Measurements from ENCODE around the gene KIRREL3.

The KIRREL3 gene

GRCh38 chr11:126408901-126409619, 591.5 kb downstream of the KIRREL3 start:
- no peak for TF ChIP-seq CTCF (IDR thresholded peaks at IDR 0.05)
- no peaks in the 10 kb centered on the region for H3K9me3 ChIP-seq
- no peak overlapping the region for H3K4me3 ChIP-seq (ENCODE audit: low read depth in 1 of 2, low read length in 1 of 2)
- no peak overlapping the region for H3K27ac ChIP-seq
- peaks cover 83% of the 10 kb centered on the region for H3K36me3 ChIP-seq
- peaks cover 7 to 10% of the 10 kb centered on the region in 2 experiments for H3K4me1 ChIP-seq (ENCODE audit: control insufficient read depth in 1 of 2, insufficient read depth in 1 of 2, low read depth in 1 of 2, low read length in 1 of 2)
- no peaks in the 10 kb centered on the region for H3K27me3 ChIP-seq

GRCh38 chr11:126408496-126408895, 592.1 kb downstream of the KIRREL3 start:
- no peak overlapping the region for H3K27ac ChIP-seq
- H3K4me3 ChIP-seq (ENCODE audit: low read depth in 1 of 2, low read length in 1 of 2), result no peak overlapping the region
- H3K27me3 ChIP-seq, result no peaks in the 10 kb centered on the region
- no peak for TF ChIP-seq CTCF (IDR thresholded peaks at IDR 0.05)
- H3K9me3 ChIP-seq, result no peaks in the 10 kb centered on the region
- H3K4me1 ChIP-seq (ENCODE audit: control insufficient read depth in 1 of 2, insufficient read depth in 1 of 2, low read depth in 1 of 2, low read length in 1 of 2), result peaks cover 7 to 10% of the 10 kb centered on the region in 2 experiments
- H3K36me3 ChIP-seq, result peaks cover 78% of the 10 kb centered on the region

GRCh38 chr11:126407682-126408288, 592.8 kb downstream of the KIRREL3 start:
- no peak overlapping the region for H3K27ac ChIP-seq
- peaks cover 73% of the 10 kb centered on the region for H3K36me3 ChIP-seq
- H3K27me3 ChIP-seq, result no peaks in the 10 kb centered on the region
- H3K4me3 ChIP-seq (ENCODE audit: low read depth in 1 of 2, low read length in 1 of 2), result no peak overlapping the region
- H3K4me1 ChIP-seq (ENCODE audit: control insufficient read depth in 1 of 2, insufficient read depth in 1 of 2, low read depth in 1 of 2, low read length in 1 of 2), result peaks cover 7 to 10% of the 10 kb centered on the region in 2 experiments
- no peaks in the 10 kb centered on the region for H3K9me3 ChIP-seq
- no peak for TF ChIP-seq CTCF (IDR thresholded peaks at IDR 0.05)

GRCh38 chr11:126407101-126407521, 593.5 kb downstream of the KIRREL3 start:
- Histone ChIP-seq H3K27me3 (no peaks in the 10 kb centered on the region), H3K9me3 (no peaks in the 10 kb centered on the region), H3K36me3 (peaks cover 70% of the 10 kb centered on the region), H3K4me3 (ENCODE audit: low read depth in 1 of 2, low read length in 1 of 2) (no peak overlapping the region), H3K4me1 (ENCODE audit: control insufficient read depth in 1 of 2, insufficient read depth in 1 of 2, low read depth in 1 of 2, low read length in 1 of 2) (peaks cover 7 to 10% of the 10 kb centered on the region in 2 experiments), H3K27ac (no peak overlapping the region)
- TF ChIP-seq CTCF (IDR thresholded peaks at IDR 0.05), result no peak

GRCh38 chr11:126406368-126406767, 594.2 kb downstream of the KIRREL3 start:
- no peak overlapping the region for H3K4me3 ChIP-seq (ENCODE audit: low read depth in 1 of 2, low read length in 1 of 2)
- H3K36me3 ChIP-seq, result peaks cover 63% of the 10 kb centered on the region
- no peak for TF ChIP-seq CTCF (IDR thresholded peaks at IDR 0.05)
- H3K27me3 ChIP-seq, result no peaks in the 10 kb centered on the region
- peaks cover 7 to 10% of the 10 kb centered on the region in 2 experiments for H3K4me1 ChIP-seq (ENCODE audit: control insufficient read depth in 1 of 2, insufficient read depth in 1 of 2, low read depth in 1 of 2, low read length in 1 of 2)
- H3K9me3 ChIP-seq, result no peaks in the 10 kb centered on the region
- H3K27ac ChIP-seq, result no peak overlapping the region

All from neutrophil (primary cell).